Stimulated activated CD8-positive, alpha-beta memory T cell treated with anti-CD3 and anti-CD28 coated beads, Interleukin-7, amount 100 ng/mL, for 4 hours (primary cell): Measurements from ENCODE around the gene ARMC2.

Source experiments
- DNase-seq, 2 donors: peaks; one replicate each; pipeline ENCODE4 v3.0.0-alpha.2; 2020; ENCODE audit warnings: low read depth in 2 of 2

The ARMC2 gene

DNA sequence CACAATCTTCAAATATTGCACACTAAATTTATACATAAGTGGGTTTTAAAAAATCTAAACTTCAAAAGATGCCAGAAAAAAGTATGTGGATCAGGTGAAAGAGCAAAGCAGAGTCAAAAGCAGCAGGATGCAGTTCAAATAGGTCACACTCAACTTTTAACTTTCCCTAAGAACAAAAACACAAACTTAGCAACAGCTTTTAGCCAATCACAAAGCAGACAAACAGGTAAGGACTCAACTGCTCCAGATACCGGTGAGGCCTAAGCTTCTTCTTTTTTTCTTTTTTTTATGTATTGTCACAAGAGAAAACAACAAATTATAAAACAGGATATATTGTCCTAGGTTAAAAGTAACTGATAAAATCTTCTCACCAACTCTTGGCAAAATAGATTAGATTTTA, 171.7 kb downstream of the ARMC2 start:
- DNase-seq: no peak

- DNase-seq: no peak
Measured at GRCh38 chr6:109021870-109022269, 173.6 kb downstream of the ARMC2 start.

GRCh38 chr6:109023356-109023925, 175.2 kb downstream of the ARMC2 start:
- no peak for DNase-seq
